ENCODE measurements around the gene PIK3R6.

Gene PIK3R6

GRCh38 chr17:8797621-8798175 lies 69.8 kb downstream of the PIK3R6 start:
- DNase-seq (ENCODE audit: low spot score) = no peak

DNA sequence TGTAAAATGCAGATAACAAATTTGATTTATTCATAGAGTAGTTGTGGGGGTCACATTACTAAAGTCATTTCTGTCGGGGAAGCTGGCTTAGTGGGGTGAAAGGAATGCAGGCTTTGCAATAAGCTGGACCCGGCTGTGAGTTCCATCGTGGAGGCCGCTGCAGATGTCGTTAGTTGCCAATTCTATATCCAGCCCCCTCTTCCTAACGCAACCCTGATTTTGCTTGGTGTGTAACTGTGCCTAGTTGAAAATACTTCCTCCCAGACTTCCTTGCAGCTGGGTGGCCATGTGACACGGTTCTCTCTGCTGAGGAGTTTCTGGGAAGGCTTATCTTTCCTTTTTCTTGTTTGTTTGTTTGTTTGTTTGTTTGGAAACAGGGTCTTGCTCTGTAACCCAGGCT lies 72.8 kb downstream of the PIK3R6 start:
- DNase-seq (ENCODE audit: low spot score) = no peak

DNA sequence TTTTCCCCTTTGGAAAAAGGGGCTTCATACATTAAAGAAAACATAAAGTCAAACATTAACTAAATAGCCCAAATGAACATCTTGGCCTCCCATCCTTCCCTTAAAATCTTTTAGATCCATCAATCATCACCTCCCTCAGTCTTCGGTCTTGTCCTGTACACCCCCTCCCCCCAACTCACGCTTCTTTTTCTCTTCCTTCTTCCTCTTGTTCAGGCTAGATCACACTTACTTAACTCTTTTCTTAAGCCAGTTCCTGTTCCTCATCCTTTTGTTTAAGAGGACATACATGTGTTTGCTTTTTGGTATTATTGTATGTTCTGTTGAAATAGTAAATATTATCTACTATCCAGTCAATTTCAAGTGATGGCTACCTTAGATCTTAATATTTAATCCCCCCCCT lies 73.8 kb downstream of the PIK3R6 start:
- DNase-seq (ENCODE audit: low spot score) = no peak

GRCh38 chr17:8792646-8793045 lies 74.8 kb downstream of the PIK3R6 start:
- DNase-seq (ENCODE audit: low spot score) = no peak

DNA sequence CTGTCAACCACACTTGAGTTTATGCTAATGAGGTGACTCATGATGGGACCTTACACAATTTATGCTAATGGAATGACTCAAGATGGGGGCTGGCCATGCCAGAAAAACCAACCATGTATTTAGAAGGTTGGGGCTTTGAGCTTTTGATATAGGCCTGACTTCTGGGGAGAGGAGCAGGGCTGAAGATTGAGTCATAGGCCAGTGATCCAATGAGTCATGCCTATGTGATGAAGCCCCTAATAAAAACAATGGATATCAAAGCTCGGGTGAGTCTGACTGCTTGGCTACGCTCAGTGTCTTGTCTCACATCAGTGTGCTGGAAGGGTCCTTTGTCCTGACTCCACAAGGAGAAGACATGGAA lies 75.6 kb downstream of the PIK3R6 start:
- DNase-seq (ENCODE audit: low spot score) = peak; percentile 20

DNA sequence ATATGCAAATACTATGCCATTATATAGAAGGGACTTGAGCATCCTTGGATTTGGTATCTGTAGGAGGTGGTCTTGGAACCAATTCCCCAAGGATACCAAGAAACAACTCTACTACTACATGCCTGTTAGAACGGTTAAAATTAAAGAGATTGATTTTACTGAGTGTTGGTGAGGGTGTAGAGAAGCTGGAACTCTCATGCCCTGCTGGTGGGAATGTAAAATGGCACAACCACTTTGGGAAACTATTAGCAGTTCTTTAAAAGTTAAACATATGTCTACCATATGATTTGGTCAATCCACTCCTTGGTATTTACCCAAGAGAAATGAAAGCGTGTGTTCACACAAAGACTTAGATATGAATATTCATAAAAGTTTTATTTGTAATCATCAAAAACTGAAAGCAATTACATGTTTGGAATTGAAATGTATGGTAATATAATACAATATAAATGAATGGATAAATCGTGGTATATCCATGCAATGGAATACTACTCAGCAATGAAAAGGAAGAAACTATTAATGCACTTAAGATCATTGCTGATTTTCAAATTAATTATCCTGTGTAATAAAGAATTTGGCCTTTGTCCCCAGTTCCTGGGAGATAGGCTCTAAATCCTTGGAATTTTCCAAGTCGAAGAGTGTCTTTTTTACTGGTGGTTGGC lies 76.1 kb downstream of the PIK3R6 start:
- DNase-seq (ENCODE audit: low spot score) = no peak

DNA sequence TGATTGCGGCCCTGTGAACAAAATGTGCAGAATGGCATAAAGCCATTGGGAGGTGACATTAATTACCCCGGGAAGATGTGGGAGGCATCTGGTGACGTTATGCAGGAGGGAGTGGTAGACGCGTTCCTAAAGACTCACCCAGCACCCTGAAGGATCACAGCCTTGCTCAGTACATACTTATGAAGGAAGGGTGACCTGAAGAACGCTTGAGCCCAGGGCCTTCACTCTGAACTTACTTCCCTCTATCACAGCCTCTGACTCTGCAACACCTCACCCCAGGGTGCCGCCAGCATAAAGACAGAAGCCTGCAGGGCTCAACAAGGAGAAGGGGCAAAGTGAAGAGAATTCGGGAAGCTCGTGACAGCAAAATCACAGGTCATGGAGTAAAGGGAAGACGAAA lies 77.7 kb downstream of the PIK3R6 start:
- DNase-seq (ENCODE audit: low spot score) = no peak

GRCh38 chr17:8788998-8789397 lies 78.5 kb downstream of the PIK3R6 start:
- DNase-seq (ENCODE audit: low spot score) = no peak

DNA sequence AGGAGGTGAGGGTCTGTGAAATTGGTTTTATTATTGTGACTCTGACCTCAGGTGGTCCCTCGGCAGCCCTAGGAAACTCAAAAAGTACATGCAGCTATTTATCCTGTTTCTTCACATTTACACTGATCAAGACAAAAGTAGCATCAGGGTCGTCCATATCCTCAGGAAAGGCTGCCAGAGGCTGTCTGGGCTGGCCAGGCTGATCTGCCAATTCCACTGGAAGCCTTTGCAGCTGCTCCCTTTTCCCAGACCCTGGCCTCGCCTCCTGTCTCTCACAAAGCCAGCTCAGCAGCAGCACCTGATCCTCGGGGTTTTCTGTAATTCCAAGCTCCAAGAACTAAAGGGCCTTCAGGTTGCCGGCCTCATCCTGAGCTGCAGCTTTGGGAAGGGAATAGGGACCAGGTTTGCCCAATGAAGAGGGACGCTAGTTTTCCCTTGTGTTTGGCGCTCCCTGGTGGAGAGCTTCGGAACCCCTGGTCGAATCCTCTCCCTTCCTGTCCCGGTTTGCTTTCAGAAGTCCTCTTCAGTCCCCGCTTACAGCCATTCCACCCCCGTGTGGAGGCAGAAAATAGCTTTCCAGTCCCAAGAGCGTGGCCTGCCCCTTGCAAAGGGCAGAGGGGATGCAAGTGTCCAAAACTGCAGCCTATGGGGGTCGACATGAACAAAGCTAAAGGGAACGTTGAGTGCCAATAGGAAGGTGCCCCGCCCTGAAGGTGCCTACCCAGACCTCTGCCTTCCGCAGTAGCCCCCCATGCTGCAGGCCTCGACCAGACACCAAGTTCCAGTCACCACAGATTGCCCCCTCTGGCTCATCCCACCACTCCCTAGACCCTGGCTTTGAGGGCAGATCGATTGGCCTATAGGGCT lies 81.7 kb downstream of the PIK3R6 start:
- DNase-seq (ENCODE audit: low spot score) = peak; percentile 56

GRCh38 chr17:8782176-8782575 lies 85.3 kb downstream of the PIK3R6 start:
- no peak for DNase-seq (ENCODE audit: low spot score)

DNA sequence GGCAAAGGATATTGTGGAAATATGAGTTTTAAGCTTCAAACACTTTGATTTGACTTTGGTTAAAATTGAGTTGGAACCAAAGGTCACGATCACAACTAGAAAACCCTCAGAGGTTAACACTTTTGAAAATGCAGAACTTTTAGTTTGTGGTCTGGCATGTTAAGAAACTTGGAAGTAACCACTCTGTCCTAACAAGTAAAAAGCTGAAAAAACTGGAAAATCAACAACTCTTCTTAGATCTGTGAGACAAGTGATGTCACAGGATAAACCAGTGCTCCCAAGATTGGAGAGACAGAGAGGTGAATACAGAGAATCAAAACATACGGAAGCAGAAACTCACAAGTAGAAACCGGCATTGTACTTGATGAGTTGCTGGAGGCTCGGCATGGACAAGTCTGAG lies 85.7 kb downstream of the PIK3R6 start:
- no peak for DNase-seq (ENCODE audit: low spot score)

- DNase-seq (ENCODE audit: low spot score) = no peak
Observed at GRCh38 chr17:8776881-8777280, 90.6 kb downstream of the PIK3R6 start.

DNA sequence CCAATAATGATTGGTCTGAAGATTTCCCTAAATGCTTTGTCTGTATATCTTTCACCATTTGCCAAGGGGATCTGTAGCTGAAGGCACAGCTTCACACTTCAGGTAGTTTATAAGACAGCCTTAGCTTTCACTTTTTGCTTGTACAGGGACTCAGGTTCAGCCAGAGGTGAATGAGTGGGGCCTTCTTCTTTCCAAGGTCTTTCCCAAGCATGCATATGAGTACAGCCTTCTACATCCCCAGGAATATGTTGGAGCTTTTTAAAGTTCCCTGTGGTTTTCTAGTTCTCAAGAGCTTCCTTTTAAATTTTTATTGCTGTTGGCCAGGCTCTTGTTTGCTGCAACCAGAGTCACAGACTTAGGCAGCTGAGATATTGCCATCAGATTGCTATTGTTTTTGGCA lies 91.2 kb downstream of the PIK3R6 start:
- no peak for DNase-seq (ENCODE audit: low spot score)

DNA sequence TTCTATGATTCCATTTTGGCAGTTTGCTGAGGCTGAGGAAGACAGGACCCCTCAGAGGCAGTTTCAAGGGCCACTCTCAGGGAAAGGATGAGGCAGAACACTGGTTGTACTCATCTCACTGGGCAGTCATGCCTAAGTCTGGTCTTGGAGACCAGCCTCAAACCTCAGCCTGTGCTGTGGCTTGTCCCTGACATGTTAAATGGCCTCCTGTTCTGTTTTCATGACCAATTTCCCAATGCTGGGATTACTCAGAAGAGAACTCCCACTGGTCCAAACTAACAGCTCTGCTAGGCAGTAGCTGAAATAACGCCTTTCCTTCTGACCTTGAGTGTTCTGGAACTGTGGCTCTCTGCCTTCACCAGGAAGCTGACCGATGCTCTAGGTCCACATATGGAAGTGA lies 100.7 kb downstream of the PIK3R6 start:
- DNase-seq (ENCODE audit: low spot score) = no peak

DNA sequence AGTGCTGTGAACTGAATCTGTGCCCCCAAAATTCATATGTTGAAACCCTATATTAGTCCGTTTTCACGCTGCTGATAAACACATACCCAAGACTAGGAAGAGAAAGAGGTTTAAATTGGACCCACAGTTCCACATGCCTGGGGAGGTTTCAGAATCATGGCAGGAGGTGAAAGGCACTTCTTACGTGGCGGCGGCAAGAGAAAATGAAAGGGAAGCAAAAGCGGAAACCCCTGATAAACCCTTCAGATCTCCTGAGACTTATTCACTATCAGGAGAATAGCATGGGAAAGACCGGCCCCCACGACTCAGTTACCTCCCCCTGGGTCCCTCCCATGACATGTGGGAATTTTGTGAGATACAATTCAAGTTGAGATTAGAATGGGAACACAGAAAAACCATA lies 105.5 kb downstream of the PIK3R6 start:
- DNase-seq (ENCODE audit: low spot score) = no peak

GRCh38 chr17:8758137-8758596 lies 109.3 kb downstream of the PIK3R6 start, which contains the start of gene SPDYE4:
TSS of gene SPDYE4 (minus strand) at chr17:8758546. CDS start at chr17:8758382, 164 bp downstream.
- DNase-seq (ENCODE audit: low spot score) = no peak

GRCh38 chr17:8757189-8757588 lies 110.3 kb downstream of the PIK3R6 start:
- DNase-seq (ENCODE audit: low spot score) = no peak

GRCh38 chr17:8755590-8756255 lies 111.8 kb downstream of the PIK3R6 start:
- no peak for DNase-seq (ENCODE audit: low spot score)

DNA sequence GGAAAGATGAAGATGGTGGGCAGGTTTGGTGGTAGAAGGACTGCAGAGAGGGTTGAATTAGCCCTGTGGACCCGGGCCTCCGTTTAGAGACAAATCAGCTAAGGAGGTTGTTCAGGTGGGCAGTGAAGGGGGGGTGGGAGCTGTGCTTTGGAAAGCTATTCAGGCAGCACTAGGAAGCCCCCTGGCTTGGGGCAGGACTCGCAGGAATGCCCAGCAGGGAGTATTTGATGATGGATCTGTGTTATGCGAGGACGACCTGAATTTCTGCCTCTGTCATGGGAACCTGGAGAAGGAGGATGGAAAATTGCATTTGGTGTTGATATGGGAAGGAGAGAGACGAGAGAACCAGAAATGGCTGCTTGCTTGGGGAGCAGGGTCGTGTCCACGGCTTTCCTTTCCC lies 112.6 kb downstream of the PIK3R6 start:
- DNase-seq (ENCODE audit: low spot score) = no peak

DNA sequence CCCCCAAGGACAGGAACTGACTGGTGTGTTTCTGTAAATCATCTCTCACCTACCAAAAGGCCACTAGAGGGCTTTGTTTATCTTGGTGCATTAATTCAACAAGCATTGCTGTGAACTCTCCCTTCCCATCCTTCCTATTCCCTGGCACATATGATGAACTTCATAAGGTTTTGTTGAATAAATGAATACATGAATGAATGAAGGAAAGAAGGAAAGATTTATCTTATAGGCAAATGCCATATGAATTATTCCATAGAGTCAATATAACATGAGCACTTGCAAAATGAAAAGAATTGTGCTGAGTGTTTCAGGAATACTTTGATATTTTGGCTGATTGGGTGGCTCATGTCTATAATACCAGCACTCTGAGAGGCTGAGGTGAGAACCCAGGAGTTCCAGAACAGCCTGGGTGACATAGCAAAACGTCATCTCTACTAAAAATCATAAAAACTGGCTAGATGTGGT lies 113.5 kb downstream of the PIK3R6 start:
- peak; percentile 20 for DNase-seq (ENCODE audit: low spot score)

- no peak for DNase-seq (ENCODE audit: low spot score)
Observed at GRCh38 chr17:8753136-8753975, 114.1 kb downstream of the PIK3R6 start.
